Muscle layer of colon (tissue), 2 donors: ENCODE measurements around the gene KCNIP3.

Experiments used
- H3K27ac ChIP-seq: one replicate; pipeline ENCODE4 v1.7.0; 2013; ENCODE audit warnings: low read depth, mild to moderate bottlenecking, low read length, moderate library complexity
- H3K27me3 ChIP-seq, 2 donors: one replicate each; pipeline ENCODE4 v1.7.0; 2013; ENCODE audit warnings: low read length in 2 of 2, mild to moderate bottlenecking in 2 of 2; ENCODE audit not compliant: insufficient read depth in 2 of 2, control insufficient read depth in 1 of 2
- H3K36me3 ChIP-seq: one replicate; pipeline ENCODE4 v1.7.0; 2013; ENCODE audit warnings: mild to moderate bottlenecking, low read length; ENCODE audit not compliant: insufficient read depth
- H3K4me1 ChIP-seq: one replicate; pipeline ENCODE4 v1.7.0; 2013; ENCODE audit warnings: mild to moderate bottlenecking, low read length; ENCODE audit not compliant: insufficient read depth
- H3K4me3 ChIP-seq, 2 donors: one replicate each; pipeline ENCODE4 v1.7.0; 2013; ENCODE audit warnings: low read length in 2 of 2, low read depth in 1 of 2, mild to moderate bottlenecking in 1 of 2, moderate library complexity in 1 of 2
- H3K9ac ChIP-seq: one replicate; pipeline ENCODE4 v1.7.0; 2013; ENCODE audit warnings: low read length
- H3K9me3 ChIP-seq: one replicate; pipeline ENCODE4 v1.7.0; 2013; ENCODE audit warnings: mild to moderate bottlenecking, low read length
- donor health status: abdominal sarcoma.
- donor health status: Adenocarcinoma of cecum.

KCNIP3 gene

DNA sequence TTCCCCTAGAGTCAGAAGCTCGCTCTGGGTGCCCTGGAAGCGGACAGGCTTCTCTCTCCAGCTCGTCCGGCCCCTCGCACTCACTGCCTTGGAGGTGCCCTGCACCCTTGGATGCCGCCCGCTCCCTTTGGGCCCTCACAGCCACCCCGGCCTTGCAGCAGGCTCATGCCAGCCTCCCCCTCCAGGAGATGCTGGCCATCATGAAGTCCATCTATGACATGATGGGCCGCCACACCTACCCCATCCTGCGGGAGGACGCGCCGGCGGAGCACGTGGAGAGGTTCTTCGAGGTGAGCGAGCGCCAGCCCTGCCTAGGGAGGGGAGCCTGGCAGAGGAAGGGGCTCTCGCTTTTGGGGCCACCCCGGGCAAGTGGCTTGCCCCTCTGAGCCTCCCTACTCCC, 85.0 kb downstream of the KCNIP3 start:
- Histone ChIP-seq H3K4me1 (no peaks in the 10 kb centered on the region), H3K9me3 (no peaks in the 10 kb centered on the region), H3K4me3 (no peak overlapping the region), H3K36me3 (no peaks in the 10 kb centered on the region), H3K9ac (no peak overlapping the region), H3K27ac (no peak overlapping the region), H3K27me3 (no peaks in the 10 kb centered on the region)

DNA sequence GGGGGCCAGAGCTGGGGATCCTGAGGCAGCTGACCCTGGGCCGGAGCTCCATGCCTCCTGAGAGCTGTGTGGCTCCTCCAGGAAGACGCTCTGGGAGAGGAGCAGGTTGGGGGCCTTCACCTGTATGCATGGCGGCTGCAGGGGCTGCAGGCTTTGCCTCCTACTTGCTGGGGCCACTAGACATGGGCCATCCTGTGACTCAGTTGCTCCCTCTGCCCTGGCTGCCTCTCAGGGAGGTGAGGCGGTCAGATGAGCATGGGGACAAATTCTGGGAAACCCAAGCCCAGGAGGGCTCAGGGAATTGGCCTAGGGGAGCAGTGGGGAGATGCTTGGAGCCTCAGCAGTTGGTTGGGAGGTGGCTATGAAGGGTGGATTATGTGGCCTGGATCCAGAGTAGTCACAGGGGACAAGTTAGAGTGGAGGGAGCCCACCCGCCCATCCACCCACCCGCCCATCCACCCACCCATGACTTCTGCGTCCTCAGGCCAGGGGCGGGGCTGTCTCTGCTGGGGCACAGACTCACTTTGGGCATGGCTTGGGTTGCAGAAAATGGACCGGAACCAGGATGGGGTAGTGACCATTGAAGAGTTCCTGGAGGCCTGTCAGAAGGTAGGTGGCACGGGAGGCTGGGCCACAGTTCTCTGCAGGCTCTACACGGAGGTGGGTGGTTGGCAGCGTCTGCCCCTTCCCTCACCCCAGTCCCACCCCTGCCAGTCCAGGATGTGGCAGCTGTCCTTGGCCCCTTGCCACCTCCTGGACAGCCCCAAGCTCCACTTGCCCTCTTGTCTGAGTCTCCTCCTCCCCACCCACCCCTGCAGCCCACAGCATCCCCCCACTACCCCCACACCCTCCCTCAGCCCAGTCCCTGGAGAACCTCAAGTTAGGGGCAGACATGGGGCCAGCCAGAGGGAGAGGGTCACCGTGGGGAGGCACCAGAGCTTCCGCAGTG, 85.8 kb downstream of the KCNIP3 start:
- Histone ChIP-seq H3K9me3 (no peaks in the 10 kb centered on the region), H3K9ac (no peak overlapping the region), H3K4me1 (no peaks in the 10 kb centered on the region), H3K27me3 (no peaks in the 10 kb centered on the region), H3K36me3 (no peaks in the 10 kb centered on the region), H3K4me3 (no peak overlapping the region), H3K27ac (no peak overlapping the region)

DNA sequence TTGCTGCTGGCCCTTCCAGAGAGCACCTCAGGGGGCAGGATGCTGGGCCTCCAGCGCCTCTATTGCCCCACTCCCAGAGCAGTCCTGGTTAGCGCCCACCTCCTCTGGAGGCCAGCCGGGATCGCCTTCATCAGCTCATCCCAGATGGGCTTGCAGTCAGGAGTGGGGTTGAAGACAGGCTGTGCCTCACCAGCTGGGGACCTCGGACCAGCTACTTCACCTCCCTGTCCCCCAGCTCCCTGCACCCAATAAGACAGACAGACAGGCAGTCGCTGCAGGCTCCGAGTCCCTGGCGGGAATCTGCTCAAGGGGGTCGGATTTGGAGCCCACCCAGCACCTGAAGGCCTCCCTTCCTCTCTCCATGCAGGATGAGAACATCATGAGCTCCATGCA, 86.5 kb downstream of the KCNIP3 start:
- Histone ChIP-seq H3K9ac (no peak overlapping the region), H3K27me3 (no peaks in the 10 kb centered on the region), H3K27ac (no peak overlapping the region), H3K36me3 (no peaks in the 10 kb centered on the region), H3K4me3 (no peak overlapping the region), H3K9me3 (no peaks in the 10 kb centered on the region), H3K4me1 (peaks cover under 1% of the 10 kb centered on the region)

DNA sequence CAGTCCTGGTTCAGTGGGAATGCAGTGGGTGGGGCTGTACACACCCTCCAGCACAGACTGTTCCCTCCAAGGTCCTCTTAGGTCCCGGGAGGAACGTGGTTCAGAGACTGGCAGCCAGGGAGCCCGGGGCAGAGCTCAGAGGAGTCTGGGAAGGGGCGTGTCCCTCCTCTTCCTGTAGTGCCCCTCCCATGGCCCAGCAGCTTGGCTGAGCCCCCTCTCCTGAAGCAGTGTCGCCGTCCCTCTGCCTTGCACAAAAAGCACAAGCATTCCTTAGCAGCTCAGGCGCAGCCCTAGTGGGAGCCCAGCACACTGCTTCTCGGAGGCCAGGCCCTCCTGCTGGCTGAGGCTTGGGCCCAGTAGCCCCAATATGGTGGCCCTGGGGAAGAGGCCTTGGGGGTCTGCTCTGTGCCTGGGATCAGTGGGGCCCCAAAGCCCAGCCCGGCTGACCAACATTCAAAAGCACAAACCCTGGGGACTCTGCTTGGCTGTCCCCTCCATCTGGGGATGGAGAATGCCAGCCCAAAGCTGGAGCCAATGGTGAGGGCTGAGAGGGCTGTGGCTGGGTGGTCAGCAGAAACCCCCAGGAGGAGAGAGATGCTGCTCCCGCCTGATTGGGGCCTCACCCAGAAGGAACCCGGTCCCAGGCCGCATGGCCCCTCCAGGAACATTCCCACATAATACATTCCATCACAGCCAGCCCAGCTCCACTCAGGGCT, 87.9 kb downstream of the KCNIP3 start:
- no peaks in the 10 kb centered on the region for H3K27me3 ChIP-seq
- H3K4me1 ChIP-seq: peaks cover 6% of the 10 kb centered on the region
- no peak overlapping the region for H3K4me3 ChIP-seq
- no peaks in the 10 kb centered on the region for H3K36me3 ChIP-seq
- H3K9ac ChIP-seq: no peak overlapping the region
- H3K9me3 ChIP-seq: no peaks in the 10 kb centered on the region
- H3K27ac ChIP-seq: no peak overlapping the region

DNA sequence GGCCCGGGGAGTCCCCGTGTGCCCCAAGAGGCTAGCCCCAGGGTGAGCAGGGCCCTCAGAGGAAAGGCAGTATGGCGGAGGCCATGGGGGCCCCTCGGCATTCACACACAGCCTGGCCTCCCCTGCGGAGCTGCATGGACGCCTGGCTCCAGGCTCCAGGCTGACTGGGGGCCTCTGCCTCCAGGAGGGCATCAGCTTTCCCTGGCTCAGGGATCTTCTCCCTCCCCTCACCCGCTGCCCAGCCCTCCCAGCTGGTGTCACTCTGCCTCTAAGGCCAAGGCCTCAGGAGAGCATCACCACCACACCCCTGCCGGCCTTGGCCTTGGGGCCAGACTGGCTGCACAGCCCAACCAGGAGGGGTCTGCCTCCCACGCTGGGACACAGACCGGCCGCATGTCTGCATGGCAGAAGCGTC, 88.4 kb downstream of the KCNIP3 start:
- Histone ChIP-seq H3K27me3 (no peaks in the 10 kb centered on the region), H3K4me3 (no peak overlapping the region), H3K27ac (no peak overlapping the region), H3K4me1 (peaks cover 6% of the 10 kb centered on the region), H3K9me3 (no peaks in the 10 kb centered on the region), H3K36me3 (no peaks in the 10 kb centered on the region), H3K9ac (no peak overlapping the region)

DNA sequence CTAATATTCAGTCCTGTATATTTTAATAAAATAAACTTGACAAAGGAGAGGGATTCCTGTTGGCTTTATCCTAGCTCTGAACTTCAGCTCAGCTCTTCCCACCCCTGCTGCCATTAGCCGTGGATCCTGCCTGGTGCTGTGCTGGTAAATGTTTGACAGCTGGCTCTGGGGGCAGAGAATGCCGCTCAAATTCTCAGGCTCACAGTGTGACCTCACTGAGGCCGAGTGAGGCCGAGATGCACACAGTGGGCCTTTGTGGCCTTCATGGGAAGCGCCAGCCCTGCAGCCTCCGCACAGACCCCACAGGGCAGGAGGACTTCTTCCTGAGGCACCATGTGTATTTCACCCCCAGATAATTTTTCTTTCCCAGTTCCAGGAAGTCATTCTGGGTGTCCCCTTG, 88.9 kb downstream of the KCNIP3 start:
- no peaks in the 10 kb centered on the region for H3K9me3 ChIP-seq
- no peak overlapping the region for H3K4me3 ChIP-seq
- no peak overlapping the region for H3K9ac ChIP-seq
- no peak overlapping the region for H3K27ac ChIP-seq
- no peaks in the 10 kb centered on the region for H3K36me3 ChIP-seq
- H3K27me3 ChIP-seq: no peaks in the 10 kb centered on the region
- H3K4me1 ChIP-seq: peaks cover 6% of the 10 kb centered on the region

DNA sequence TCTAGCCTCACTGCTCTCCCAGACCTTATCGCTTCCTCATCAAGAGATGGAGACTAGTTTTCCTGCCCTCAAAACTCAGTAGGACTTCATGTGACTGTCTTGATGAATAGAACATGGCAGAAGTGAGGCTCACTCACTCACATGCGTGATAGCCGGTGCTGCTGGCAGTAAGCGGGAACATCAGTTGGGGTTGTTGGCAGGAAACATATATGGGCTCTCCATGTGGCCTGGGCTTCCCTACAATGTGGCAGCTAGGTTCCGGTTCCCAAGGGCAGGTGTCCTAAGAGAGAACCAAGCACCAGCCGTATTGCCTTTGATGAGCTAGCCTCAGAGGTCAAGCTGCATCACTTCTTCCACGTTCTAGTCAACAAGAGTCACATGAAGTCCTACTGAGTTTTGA, 90.2 kb downstream of the KCNIP3 start:
- Histone ChIP-seq H3K36me3 (no peaks in the 10 kb centered on the region), H3K27me3 (no peaks in the 10 kb centered on the region), H3K4me1 (peaks cover 6% of the 10 kb centered on the region), H3K4me3 (no peak overlapping the region), H3K9ac (no peak overlapping the region), H3K9me3 (no peaks in the 10 kb centered on the region), H3K27ac (no peak overlapping the region)

DNA sequence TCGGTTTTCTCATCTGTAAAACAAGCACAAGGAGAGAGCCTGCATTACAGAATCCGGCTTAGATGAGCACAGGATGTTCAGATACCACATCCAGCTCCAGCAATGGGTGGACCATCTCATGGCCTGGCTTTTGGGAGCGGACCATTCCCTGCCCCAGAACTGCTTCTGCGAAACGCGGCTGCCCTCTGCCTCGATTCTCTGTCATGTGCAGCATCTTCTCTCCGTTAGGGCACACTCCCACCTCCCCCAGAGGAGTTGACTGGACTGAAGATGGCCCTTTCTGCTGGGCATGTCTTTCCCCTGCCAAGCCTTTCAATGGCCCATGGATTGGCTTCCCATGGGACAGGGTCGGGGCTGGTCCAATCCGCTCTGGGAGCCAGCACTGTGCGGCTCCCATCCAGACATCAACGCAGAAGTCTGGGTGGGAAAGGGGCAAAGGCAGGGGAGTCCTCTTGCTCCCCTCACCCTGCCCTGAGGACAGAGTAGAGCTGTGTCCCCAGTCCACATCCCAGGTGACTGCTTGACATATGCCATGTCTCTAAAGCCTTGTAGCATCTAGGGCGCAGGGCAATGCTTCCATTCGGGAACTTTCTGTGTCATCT, 91.0 kb downstream of the KCNIP3 start:
- no peaks in the 10 kb centered on the region for H3K27me3 ChIP-seq
- no peak overlapping the region for H3K4me3 ChIP-seq
- H3K36me3 ChIP-seq: no peaks in the 10 kb centered on the region
- no peaks in the 10 kb centered on the region for H3K9me3 ChIP-seq
- H3K27ac ChIP-seq: no peak overlapping the region
- no peak overlapping the region for H3K9ac ChIP-seq
- H3K4me1 ChIP-seq: peaks cover 6% of the 10 kb centered on the region

DNA sequence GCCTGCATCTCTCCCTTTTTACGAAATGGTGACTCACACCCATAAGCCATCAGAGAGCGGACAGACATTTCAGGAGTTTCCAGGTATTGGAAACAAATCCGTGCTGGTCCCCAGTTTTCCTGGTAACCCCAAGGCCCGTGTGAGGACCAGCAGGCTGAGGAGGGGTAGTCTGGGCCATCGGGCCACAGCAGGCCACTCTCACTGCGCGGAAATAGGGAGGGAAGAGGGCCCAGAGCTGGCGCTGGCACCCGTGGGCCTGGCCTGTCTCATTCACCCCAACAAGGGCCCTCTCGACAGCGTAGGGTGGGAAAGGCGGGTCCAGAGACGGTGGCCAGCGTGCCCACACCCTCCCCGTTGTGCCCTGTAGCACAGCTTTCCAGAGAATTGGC, 91.7 kb downstream of the KCNIP3 start:
- no peak overlapping the region for H3K9ac ChIP-seq
- H3K36me3 ChIP-seq: no peaks in the 10 kb centered on the region
- H3K4me1 ChIP-seq: peaks cover 6% of the 10 kb centered on the region
- H3K27ac ChIP-seq: no peak overlapping the region
- H3K9me3 ChIP-seq: no peaks in the 10 kb centered on the region
- no peak overlapping the region for H3K4me3 ChIP-seq
- H3K27me3 ChIP-seq: no peaks in the 10 kb centered on the region

DNA sequence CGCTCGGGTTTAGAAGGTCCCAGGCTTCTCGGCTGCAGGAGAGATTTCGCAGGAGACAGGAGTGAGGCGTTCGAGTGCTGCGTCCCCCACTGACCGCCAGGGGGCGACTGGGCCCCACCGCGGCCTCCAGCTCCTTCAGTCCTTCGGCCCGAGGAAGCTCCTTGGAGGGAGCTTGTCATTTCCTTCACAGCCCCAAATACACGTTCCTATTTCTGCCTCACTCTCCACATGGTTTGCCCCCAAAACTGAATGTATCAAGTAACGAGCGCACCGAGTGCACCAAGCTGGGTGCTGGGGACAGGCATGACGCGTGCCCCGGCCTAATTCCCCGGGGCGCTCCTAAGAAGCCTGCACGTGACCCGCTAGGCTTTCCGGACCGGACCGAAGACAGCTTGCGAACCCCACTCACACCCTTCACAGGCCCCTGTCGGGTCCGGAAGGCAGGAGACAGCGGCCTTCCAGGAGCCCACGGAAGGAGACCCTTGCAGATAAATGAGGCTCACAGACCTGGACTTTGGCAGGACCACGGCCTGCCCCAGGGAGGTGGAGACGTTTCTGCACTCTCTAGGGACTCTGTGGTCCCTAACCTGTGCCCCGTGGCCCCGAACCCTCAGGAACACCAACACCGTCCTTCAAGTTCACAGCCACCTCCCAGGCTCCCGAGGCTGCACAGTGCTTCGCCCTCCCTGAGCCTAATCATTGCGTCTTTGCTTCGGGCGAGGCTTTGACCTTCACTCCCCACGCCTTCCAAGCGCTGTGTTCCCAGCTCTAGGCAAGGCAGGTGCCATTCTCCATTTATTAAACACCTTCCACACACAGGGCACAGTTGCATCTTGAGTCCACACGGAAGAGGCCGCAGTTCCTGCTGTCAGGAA, 92.3 kb downstream of the KCNIP3 start:
- Histone ChIP-seq H3K9me3 (no peaks in the 10 kb centered on the region), H3K27me3 (no peaks in the 10 kb centered on the region), H3K9ac (no peak overlapping the region), H3K27ac (no peak overlapping the region), H3K36me3 (no peaks in the 10 kb centered on the region), H3K4me3 (no peak overlapping the region), H3K4me1 (peaks cover 6% of the 10 kb centered on the region)
